Inferior parietal cortex (tissue), 1 donor: ENCODE data around the gene ST8SIA4.

Experiments used
- DNase-seq: peaks from one replicate; pipeline ENCODE4 v3.0.0-alpha.2; 2016; ENCODE audit errors: extremely low spot score

Gene ST8SIA4

GRCh38 chr5:100832252-100833230, 70.5 kb downstream of the ST8SIA4 start:
- DNase-seq = no peak

- DNase-seq = no peak
These were observed 74.2 kb downstream of the ST8SIA4 start for GRCh38 chr5:100828898-100829356.

GRCh38 chr5:100828071-100828897, 74.8 kb downstream of the ST8SIA4 start:
- peak; percentile 36 for DNase-seq

GRCh38 chr5:100827481-100827889, 75.6 kb downstream of the ST8SIA4 start:
- peak; percentile 18 for DNase-seq

- no peak for DNase-seq
These were observed 76.9 kb downstream of the ST8SIA4 start for GRCh38 chr5:100826133-100826532.

GRCh38 chr5:100824635-100825034, 78.4 kb downstream of the ST8SIA4 start:
- no peak for DNase-seq

GRCh38 chr5:100823812-100824211, 79.3 kb downstream of the ST8SIA4 start:
- DNase-seq = no peak

GRCh38 chr5:100821751-100822150, 81.3 kb downstream of the ST8SIA4 start:
- DNase-seq = no peak

GRCh38 chr5:100818340-100818739, 84.7 kb downstream of the ST8SIA4 start:
- DNase-seq = no peak

- DNase-seq = peak; percentile 27
These were observed 99.7 kb downstream of the ST8SIA4 start for GRCh38 chr5:100803397-100803796.

GRCh38 chr5:100802208-100802607, 100.9 kb downstream of the ST8SIA4 start:
- no peak for DNase-seq

GRCh38 chr5:100800562-100800961, 102.5 kb downstream of the ST8SIA4 start:
- no peak for DNase-seq

- DNase-seq = peak; percentile 51
These were observed 103.9 kb downstream of the ST8SIA4 start for GRCh38 chr5:100799166-100799565.

GRCh38 chr5:100797861-100798260, 105.2 kb downstream of the ST8SIA4 start:
- no peak for DNase-seq

- DNase-seq = no peak
These were observed 106.2 kb downstream of the ST8SIA4 start for GRCh38 chr5:100796851-100797250.

- no peak for DNase-seq
These were observed 108.2 kb downstream of the ST8SIA4 start for GRCh38 chr5:100794844-100795243.

- no peak for DNase-seq
These were observed 108.9 kb downstream of the ST8SIA4 start for GRCh38 chr5:100794218-100794617.

- no peak for DNase-seq
These were observed 110.3 kb downstream of the ST8SIA4 start for GRCh38 chr5:100792781-100793180.

- no peak for DNase-seq
These were observed 111.7 kb downstream of the ST8SIA4 start for GRCh38 chr5:100791391-100791790.

- DNase-seq = no peak
These were observed 112.1 kb downstream of the ST8SIA4 start for GRCh38 chr5:100790951-100791350.

GRCh38 chr5:100790170-100790665, 112.9 kb downstream of the ST8SIA4 start:
- no peak for DNase-seq

- DNase-seq = no peak
These were observed 113.4 kb downstream of the ST8SIA4 start for GRCh38 chr5:100789694-100790093.
